ENCODE data around the gene TRIM32. TPM values are rescaled to one million over a fixed set of nuclear protein-coding genes. Genes with fewer than 3 reads are reported as not detected.

TRIM32 gene
- total RNA-seq, 6 donors from 2014 or later, result 9.0 to 22.6 (median 12.8) TPM

- 15 to 19% methylated on average over 15 to 16 of the region's 16 CpGs for WGBS, 2 donors
- Histone ChIP-seq H3K27ac (no peak overlapping the region), H3K27me3 (no peaks in the 10 kb centered on the region), H3K36me3 (no peaks in the 10 kb centered on the region), H3K4me3 (no peak overlapping the region), H3K4me1 (peaks cover 0 to 5% (median 0%) of the 10 kb centered on the region in 4 donors), H3K9me3 (no peaks in the 10 kb centered on the region)
- TF ChIP-seq POLR2AphosphoS5 (IDR thresholded peaks at IDR 0.05), result no peak
- TF ChIP-seq, protein P1, sequence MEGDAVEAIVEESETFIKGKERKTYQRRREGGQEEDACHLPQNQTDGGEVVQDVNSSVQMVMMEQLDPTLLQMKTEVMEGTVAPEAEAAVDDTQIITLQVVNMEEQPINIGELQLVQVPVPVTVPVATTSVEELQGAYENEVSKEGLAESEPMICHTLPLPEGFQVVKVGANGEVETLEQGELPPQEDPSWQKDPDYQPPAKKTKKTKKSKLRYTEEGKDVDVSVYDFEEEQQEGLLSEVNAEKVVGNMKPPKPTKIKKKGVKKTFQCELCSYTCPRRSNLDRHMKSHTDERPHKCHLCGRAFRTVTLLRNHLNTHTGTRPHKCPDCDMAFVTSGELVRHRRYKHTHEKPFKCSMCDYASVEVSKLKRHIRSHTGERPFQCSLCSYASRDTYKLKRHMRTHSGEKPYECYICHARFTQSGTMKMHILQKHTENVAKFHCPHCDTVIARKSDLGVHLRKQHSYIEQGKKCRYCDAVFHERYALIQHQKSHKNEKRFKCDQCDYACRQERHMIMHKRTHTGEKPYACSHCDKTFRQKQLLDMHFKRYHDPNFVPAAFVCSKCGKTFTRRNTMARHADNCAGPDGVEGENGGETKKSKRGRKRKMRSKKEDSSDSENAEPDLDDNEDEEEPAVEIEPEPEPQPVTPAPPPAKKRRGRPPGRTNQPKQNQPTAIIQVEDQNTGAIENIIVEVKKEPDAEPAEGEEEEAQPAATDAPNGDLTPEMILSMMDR (IDR thresholded peaks at IDR 0.05), result peak; percentile 63 to 87 (median 80)
- ATAC-seq (ENCODE audit: low FRiP score in 2 of 2), result peak; percentile 63 to 75
- DNase-seq, result peak; percentile 70 to 91
Observed at GRCh38 chr9:116737152-116737546, 50.0 kb downstream of the TRIM32 start.

- Histone ChIP-seq H3K36me3 (no peaks in the 10 kb centered on the region), H3K27ac (no peak overlapping the region), H3K9me3 (no peaks in the 10 kb centered on the region), H3K4me1 (peaks cover 0 to 5% (median 0%) of the 10 kb centered on the region in 4 donors), H3K4me3 (no peak overlapping the region), H3K27me3 (no peaks in the 10 kb centered on the region)
- WGBS, 2 donors, result 71 to 75% methylated on average over 3 of the region's 3 CpGs
- ATAC-seq (ENCODE audit: low FRiP score in 2 of 2), result no peak
- TF ChIP-seq, protein P1 (IDR thresholded peaks at IDR 0.05), result no peak
- no peak for TF ChIP-seq EP300 (IDR thresholded peaks at IDR 0.05)
- TF ChIP-seq POLR2AphosphoS5 (IDR thresholded peaks at IDR 0.05), result no peak
- TF ChIP-seq POLR2A (IDR thresholded peaks at IDR 0.05), result no peak
- no peak for DNase-seq
Observed at GRCh38 chr9:116741086-116741740, 54.1 kb downstream of the TRIM32 start.

GRCh38 chr9:116741742-116742141 lies 54.6 kb downstream of the TRIM32 start:
- DNase-seq (no peak), ATAC-seq (ENCODE audit: low FRiP score in 2 of 2) (no peak)
- TF ChIP-seq POLR2AphosphoS5 (IDR thresholded peaks at IDR 0.05) (no peak), POLR2A (IDR thresholded peaks at IDR 0.05) (no peak)
- TF ChIP-seq, protein P1 (IDR thresholded peaks at IDR 0.05), result no peak
- WGBS, 2 donors, result 80 to 84% methylated on average over 2 of the region's 2 CpGs
- no peak overlapping the region for H3K27ac ChIP-seq
- H3K27me3 ChIP-seq, result no peaks in the 10 kb centered on the region
- no peaks in the 10 kb centered on the region for H3K36me3 ChIP-seq
- H3K9me3 ChIP-seq, result no peaks in the 10 kb centered on the region
- peaks cover 0 to 5% (median 0%) of the 10 kb centered on the region in 4 donors for H3K4me1 ChIP-seq
- H3K4me3 ChIP-seq, result no peak overlapping the region

- 92 to 96% methylated on average over 3 of the region's 3 CpGs for WGBS, 2 donors
- H3K27me3 ChIP-seq, result no peaks in the 10 kb centered on the region
- ATAC-seq (ENCODE audit: low FRiP score in 2 of 2), result no peak
- no peak for DNase-seq
- no peak overlapping the region for H3K27ac ChIP-seq
- no peak for TF ChIP-seq POLR2AphosphoS5 (IDR thresholded peaks at IDR 0.05)
- TF ChIP-seq POLR2A (IDR thresholded peaks at IDR 0.05), result no peak
- TF ChIP-seq, protein P1 (IDR thresholded peaks at IDR 0.05), result no peak
- TF ChIP-seq EP300 (IDR thresholded peaks at IDR 0.05), result no peak
- no peaks in the 10 kb centered on the region for H3K4me1 ChIP-seq
- no peaks in the 10 kb centered on the region for H3K9me3 ChIP-seq
- no peaks in the 10 kb centered on the region for H3K36me3 ChIP-seq
- H3K4me3 ChIP-seq, result no peak overlapping the region
Observed at GRCh38 chr9:116749176-116749575, 62.1 kb downstream of the TRIM32 start.

- Histone ChIP-seq H3K4me3 (no peak overlapping the region), H3K27me3 (no peaks in the 10 kb centered on the region), H3K4me1 (no peaks in the 10 kb centered on the region), H3K27ac (no peak overlapping the region), H3K9me3 (no peaks in the 10 kb centered on the region), H3K36me3 (no peaks in the 10 kb centered on the region)
- TF ChIP-seq, protein P1 (IDR thresholded peaks at IDR 0.05), result no peak
- TF ChIP-seq POLR2A (IDR thresholded peaks at IDR 0.05) (no peak), POLR2AphosphoS5 (IDR thresholded peaks at IDR 0.05) (no peak), EP300 (IDR thresholded peaks at IDR 0.05) (no peak)
- WGBS, 2 donors, result 73 to 84% methylated on average over 2 of the region's 2 CpGs
- DNase-seq (no peak), ATAC-seq (ENCODE audit: low FRiP score in 2 of 2) (no peak)
Observed at GRCh38 chr9:116749772-116750171, 62.7 kb downstream of the TRIM32 start.

All from upper lobe of left lung (tissue), 6 donors.